SKM-1 (cell line): ENCODE measurements around the gene DAB2.

Source experiments
- DNase-seq: peaks from one replicate; lab custom pipeline; 2025; ENCODE audit not compliant: unreplicated experiment; lab: John Stamatoyannopoulos, UW

The DAB2 gene

DNA sequence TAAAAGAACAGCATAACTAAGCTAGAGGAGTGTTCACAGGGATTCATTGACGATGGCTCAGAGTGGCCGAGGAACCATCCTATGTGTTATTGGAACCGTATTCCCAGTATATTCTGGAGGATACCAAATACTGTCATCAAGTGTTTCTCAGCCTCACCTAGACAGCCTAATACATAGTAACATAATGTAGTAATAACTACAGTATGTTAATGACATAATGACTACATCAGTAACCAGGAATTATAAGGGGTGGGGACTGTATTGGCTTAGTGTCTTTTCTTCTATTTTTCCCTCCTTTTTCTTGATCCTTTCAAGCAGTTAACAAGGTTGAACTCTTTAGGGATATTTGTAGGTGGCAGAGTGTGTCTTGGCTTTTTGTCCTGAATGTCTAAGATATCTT is 33.8 kb downstream of the DAB2 start:
- DNase-seq: no peak

DNA sequence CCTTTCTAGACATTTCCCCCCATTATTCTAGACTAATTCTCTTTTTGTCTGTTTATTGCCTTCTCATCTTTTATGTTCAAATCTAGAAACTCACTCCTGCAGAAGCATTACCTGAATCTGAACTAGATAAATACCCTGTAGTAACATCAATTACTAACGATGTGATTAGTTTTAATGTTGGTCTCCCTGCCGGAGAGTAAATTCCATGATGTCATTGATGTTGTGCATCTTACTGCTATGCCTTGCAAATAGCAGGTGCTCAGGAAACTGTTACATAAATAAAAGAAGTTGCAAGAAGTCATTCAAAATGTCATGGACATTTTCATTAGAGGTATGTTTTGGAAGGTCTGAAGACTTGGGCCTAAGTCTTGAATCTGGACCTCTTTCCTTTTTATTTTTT is 37.5 kb downstream of the DAB2 start:
- no peak for DNase-seq

DNA sequence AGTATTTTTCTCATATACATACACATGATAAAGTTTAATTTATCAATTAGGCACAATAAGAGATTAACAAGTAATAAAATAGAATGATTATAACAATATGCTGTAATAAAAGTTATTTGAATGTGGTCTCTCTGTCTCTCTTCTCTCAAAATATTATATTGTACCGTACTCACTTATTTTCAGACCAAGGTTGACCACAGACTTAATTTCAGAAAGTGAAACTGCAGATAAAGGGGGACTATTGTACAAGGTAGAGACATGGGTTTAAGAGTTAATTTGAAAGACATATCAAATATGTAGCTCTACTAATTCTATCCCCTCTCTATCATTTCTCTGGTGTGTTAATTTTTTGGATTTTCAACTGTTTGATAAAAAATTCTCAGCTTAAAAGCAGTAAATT is 40.5 kb downstream of the DAB2 start:
- no peak for DNase-seq

DNA sequence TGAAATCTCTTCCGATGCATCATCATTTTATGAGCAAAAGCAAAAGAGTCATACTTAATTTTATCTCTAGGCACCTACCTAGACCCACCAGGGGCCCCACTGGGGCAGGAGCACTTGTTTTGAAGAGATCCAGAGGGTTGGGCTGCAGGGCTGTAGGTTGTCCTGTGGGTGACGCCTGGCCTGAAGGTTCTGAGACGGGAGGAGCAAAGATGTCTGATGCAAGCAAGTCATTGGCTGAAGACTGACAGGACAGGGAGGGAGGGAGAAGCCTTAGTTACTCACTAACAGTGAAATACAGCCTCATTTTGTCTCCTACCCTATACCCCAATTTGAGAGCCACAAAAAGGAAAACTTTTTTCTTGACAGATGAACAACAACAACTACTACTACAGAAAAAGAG is 43.4 kb downstream of the DAB2 start:
- no peak for DNase-seq

DNA sequence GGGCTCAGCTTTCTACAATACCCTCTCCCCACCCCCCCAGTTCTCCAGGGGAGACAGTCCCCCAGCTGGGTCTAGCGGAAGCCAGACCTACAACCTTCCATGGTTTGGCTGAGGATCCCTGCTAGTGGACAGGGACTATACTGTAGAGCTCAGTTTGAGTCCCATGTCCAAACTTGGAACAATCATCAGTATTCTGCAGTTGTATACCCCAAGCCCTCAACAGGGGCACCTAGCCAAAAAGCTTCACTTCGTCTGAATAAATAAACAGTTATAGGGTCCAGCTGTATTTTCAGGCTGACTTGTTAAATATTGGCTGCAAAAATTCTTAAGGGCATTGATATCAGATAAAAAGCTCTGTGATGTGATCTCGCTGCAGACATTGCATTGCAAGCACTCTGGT is 45.1 kb downstream of the DAB2 start:
- DNase-seq: no peak

DNA sequence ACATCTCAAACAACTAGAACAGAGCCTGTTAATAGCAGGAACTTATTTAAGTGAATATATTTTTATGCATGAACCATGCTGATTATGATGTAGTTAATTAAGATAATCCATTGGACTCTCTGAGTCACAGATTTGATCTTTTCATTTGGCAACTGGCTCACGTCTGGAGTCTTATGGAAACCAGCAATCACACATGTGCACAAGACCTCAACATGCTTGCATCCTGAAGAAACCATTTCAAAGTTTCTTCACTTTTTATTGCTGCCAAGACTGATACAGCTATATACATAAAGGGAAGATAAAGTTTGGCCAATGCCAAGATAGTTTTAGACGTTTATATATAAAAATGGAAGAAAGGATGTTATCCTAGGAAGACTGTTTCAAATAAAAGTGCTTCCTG is 47.2 kb downstream of the DAB2 start:
- no peak for DNase-seq

DNA sequence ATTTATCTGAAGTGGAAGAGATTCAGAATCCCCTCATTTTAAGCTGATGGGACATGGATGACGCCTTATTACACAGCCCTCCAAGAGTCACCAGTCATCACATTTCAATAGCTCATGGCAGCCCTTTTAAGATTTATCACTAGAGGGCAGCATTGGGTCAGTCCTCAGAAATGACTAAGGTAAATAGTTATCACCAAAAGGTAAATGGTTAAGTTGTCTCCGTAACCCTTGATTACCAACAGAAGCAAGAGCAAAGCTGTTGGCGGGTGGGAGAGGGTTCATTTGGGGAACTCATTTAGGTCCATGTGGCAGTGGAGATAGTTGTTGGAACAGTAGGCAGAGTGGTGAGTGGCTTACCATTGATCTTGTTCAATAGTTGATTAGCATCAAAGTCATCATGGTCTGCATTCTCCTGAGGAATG is 48.5 kb downstream of the DAB2 start:
- peak; percentile 61 for DNase-seq

DNA sequence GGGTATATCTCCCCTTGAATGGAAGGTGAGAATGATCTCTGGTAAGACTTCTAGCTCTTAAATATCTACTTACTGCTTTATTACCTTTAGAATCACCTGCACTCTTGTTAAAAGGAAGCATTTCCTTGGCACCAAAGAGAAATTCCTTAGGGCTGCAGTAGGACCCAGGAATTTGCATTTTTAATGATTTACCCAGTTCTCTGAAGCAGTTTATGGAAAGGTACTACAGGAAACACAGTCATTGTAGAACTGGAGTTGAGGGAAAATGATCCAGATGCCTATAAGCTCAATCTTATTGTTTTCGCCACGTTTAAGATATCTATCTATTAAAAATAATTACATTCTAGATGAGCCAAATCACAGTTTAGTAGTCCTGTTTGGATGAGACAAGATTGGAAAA is 51.0 kb downstream of the DAB2 start:
- no peak for DNase-seq

DNA sequence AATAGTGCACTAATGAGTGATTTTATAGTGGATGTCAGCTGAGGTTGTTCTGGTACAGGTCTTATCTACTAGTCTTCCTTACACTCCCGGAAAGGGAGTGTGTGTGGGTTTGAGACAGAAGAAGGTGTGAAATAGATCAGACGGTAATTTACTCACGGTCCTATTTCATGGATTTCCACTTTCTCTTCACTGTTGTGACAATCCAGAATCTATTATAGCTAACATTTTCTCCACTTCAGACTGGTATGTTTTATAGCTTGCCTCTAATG is 53.5 kb downstream of the DAB2 start:
- no peak for DNase-seq

DNA sequence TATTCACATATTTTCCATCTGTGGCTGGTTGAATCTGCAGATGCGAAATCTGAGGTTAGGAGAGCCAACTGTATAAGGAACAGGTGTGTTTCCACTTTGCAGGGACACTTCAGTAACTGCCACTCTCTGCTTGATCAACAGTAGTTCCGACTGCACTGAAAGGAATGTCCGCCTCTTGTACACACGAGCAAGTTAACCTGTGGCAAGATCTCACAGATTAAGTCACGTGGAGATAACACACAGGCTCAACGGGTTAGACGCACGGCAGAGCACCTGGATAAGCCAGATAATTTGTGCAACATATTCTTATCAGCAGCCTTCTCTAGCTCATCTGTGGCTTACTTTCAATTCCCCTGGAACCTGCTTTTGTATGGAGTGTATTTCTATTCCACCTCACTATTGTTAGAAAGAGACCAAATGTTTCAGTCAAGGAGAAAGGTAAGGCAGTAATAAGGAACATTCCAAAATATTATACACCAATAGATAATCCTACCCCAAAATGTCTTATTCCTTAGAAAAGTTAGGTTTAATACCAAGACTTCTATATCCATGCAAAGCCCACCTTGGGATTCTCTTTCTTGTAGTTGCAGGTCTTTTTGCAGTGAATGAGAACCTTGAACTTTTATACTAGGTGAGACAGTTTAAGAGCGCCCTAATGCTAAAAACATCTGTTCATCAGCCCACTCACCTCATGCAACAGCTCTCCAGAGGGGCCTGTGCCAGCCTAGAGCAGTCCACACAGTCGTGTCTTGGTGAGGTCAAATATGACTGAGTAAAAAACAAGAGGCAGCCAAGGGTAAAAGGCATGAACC is 54.0 kb downstream of the DAB2 start:
- DNase-seq: no peak

DNA sequence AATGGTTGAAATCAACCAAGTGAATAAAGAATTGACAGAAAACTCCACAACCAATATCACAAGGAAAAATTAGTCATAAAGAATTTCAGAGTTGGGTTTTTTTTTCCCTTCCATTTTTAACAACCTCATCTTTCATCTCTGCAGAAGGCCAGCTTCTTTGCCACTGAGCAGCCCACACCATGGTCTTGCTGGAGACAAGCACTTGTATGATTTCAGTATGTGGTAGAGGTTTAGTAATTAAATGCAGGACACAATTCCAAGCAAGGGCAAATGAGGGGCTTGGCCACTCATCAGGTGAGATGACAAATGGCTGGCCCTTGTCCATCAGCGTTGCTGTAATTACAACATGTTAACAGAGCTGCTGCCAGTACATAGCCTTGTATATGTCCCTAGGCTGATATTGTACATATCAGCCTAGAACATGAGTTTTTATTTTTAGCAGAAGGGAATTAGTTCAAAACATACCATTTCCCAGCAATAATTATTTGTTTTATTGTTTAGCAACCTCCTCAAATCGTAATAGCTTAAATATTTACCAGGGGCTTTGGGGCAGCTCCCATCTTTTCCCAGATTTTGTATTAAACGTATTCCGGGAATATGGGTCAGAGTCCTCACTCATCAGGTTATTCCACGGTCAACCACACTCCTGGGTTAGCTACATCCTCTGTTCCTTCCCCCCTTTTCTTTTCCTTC is 55.5 kb downstream of the DAB2 start:
- no peak for DNase-seq

DNA sequence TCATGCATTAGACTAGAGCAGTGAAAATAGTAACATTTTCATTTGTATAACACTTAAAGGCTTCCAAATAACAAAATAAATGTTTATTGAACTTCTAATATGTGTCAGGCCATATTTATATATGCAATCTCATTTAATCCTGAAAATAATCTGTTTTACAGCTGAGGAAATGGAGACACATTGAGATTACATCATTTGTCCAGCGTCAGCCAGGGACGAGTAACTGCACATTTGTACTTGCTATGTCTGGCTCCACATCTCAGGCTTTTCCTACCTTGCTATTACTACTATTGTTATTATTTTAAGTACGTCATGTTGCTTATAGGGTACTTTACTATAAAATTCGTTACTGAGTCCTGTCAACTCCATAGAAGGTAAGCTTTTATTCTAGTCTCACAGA is 56.7 kb downstream of the DAB2 start:
- no peak for DNase-seq

DNA sequence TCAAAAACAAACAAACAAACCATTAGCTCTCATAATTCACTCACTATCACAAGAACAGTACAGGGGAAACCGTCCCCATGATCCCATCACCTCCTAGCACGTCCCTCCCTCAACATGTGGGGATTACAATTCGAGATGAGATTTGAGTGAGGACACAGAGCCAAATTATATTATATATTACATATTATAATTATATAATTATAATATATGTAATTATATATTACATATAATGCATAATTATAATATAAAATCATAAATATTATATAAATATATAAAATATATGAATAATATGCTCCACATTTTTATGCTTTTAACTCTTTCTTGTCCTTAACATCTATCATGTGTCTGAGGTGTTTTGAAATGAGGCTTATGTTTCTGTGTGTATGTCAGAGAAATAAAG is 57.1 kb downstream of the DAB2 start:
- no peak for DNase-seq

DNA sequence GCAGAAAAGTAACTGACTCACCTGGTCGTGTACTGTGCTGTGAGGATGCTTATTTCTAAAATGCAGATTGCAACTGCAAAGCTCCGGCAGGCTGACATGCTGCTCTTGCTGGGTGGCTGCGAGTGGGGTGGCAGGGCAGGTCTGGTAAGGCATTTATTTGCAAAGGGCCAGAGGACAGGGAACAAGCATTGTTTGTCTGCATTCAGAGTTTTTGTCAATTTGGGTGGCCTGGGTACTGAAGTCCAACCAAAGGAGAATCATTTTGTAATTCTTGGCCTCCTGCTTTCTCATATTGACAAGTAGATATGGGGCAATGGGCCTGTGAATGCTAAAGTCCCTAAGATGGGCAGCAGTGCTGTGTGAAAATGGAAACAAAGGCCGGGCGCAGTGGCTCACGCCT is 60.4 kb downstream of the DAB2 start, which contains the start of gene C9:
TSS of gene C9 (minus strand) at position 129 of the 400 bp plus-strand sequence. CDS start at position 98, 31 bp downstream.
- no peak for DNase-seq

DNA sequence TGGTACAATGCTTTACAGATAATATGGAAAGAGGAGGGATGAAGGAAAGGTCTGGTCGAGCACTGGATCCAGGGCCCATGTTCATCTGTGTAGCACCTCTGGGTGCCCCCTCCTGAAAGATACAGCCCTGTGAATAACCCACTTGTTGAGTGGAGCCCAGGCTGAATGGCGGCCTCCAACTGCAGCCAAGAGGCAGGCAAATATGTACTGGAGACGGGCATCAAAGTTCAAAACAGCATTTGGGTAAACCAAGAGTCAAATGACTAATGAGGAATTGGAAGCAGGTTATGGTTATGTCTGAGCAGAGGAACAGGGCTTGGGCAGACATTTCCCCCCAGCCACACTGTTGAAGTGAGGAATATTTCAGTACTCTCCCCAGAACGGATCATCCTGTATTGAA is 61.6 kb downstream of the DAB2 start:
- no peak for DNase-seq

DNA sequence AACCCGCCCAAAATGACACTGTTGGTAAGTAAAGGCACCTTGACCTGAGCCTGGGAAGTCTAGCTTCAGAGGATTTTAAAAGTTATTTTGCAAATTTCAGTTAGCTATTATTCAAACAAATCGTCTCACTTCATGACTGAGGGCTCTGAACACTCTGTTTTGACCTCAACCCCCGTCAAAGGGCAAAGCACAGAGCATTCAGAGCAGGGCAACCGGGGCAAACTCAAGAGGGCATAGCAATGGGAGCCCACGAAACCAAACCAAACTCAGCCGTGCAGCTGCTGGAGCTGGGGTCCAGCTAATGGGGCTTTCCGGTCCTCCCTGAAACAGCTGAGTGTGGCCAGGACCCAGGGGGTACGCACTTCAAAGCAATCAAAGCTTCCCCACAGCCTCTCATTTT is 62.1 kb downstream of the DAB2 start:
- DNase-seq: no peak

DNA sequence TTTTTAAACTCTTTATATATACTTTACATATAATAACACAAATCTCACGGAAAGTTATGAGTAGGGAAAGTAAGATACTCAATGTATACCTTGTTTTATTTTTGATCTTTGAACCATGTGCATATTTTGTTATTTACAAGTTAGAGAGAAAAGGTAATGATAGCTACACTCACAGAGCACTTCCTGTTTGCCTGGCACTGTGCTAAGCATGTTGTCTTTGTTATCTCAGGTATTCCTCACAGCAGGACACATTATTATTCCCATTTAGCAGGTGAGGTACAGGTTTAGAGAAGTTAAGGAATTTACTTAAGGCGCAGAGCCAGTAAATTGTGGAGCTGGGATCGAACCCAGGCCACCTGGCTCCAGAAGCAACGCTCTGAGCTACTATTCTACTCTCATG is 63.5 kb downstream of the DAB2 start:
- DNase-seq: no peak

DNA sequence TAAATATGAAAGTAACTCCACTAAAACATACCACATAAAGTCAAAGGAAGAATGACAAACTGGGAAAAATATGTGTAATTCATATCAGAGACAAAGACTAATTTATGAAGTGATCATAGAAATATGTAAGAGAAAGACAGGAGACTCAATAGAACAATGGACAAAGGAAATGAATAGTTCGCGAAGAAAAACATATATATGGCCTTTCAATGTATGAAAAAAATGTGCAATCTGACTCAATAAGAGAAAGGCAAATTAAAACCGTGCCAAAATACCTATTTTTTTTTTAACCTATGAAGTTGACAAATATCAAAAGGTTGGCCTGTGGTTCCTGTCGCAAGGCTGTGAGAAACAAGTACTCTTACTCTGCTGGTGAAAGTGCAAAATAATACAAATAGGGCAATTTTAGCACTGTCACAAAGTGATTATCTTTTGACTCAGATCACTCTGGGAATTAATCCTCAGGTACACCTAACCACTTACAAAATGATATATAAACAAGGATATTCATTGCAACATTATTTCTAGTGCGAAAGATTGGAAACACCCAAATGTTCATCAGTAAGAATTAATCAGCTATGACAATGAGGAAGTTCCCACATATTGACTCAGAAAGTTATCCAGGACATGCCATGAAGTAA is 64.2 kb downstream of the DAB2 start:
- DNase-seq: no peak

DNA sequence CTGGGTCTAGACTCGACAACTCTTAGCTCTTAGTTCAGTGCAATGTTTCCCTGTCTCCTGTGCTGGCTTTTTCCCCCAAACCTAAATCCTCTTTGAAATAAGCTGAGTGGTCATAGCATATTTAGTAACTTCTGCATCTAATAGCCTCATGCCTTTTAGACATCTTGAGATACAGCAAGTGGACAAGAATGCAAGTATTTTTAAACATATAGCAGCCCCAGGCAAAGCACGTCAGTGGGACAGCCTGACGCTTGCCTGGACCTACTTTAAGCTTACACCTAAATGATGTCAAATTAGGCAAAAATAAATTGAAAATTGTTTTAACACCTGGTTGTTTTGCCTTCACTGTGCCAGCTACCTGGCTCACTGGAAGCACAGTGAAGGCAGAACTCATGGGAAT is 68.5 kb downstream of the DAB2 start:
- DNase-seq: no peak

DNA sequence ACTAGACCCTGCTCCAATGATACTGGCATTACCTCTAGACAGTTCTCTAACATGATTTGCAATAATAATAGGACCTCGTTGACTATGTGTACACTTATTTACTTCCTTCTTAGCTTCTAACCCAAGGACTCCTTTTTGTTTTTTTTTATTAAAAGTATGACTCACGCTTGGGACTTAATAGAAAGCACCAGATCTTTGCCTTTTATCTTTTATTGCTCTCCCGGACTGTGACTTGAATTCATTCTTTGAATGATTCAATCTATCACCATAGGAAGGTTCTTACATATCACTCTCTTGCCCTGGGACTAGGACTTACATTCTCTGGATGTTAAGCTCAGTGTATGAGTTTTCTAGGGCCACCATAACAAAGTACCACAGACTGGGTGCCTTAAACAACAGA is 69.5 kb downstream of the DAB2 start:
- DNase-seq: no peak

DNA sequence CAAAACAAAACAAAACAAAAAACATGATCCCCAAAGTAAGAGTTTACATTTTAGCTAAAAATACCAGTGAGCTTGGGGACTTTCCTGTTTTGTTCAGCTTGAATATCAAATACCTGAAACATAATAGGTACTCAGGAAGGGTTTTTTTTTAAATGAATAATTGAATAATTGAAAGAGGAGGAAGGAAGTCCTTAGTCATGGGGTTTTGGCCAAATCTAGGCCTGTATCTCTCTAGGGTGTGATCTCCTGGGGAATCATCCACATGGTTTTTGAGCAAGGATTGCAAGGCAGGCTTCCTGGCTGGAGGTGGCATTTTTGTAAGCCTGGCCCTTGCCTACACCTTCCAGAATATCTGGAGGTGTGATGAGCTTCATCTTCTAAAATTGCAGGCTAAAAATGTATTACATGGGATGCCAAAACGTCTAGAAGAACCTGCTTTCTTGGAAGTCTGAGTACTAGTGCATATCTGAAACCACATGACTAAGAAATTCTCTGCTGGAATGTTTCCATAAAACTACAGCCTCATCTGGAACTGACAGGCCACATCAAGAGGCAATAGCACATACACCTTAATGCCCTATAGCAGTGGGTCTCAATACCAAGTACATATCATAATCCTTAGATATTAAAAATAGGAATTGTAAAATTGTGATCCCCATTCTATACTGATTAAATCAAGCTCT is 70.9 kb downstream of the DAB2 start:
- no peak for DNase-seq

DNA sequence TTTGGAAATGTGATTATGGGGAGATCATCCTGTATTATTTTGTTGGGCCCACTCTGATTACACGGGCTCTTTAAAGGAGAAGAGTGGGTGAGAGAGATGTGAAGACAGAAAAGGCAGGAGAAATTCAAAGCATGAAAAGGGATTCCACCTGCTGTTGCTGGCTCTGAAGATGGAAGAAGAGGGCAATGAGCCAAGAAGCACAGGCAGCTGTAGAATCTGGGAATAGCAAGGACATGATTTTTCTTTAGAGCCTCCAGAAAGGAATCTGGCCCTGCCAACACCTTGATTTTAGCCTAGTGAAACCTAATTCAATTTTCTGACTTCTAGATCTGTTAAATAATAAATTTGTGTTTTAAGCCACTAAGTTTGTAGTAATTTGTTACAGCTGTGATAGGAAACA is 71.8 kb downstream of the DAB2 start:
- DNase-seq: no peak
